Epidermal melanocyte (primary cell): ENCODE data around the gene ACOT7.

ENCODE experiments used
- DNase-seq: peaks from one replicate; pipeline ENCODE4 v3.0.0; 2011; ENCODE audit warnings: low spot score; ENCODE audit not compliant: insufficient read length

ACOT7 gene

DNA sequence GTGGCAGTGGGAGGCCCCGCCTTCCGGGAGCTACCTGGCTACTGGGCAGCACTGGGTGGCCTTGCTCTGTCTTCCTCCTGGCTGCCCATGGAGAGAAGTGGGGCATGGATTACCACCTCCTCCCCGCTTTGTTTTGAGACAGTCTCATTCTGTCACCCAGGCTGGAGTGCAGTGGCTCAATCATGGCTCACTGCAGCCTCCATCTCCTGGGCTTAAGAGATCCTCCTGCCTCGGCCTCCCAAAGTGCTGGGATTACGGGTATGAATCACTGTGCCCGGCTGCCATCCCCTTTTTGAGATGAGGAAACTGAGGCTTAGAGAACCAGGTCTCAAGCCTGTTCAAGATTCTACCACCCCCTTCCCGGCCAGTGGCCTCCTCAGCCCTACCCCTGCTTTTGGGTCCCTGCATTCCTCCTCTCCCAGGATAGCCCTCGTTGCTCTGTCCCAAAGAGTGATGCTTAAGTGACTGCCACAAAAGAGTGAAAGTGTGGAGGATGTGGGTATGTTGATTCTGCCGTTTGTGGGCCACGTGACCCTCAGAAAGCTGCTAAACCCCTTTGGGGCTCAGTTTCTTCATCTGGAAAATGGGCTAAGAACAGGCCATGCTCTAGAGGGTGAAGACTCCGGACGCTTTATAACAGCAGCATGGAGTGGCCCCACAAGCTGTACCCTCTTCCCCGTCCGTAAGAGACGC, 141.7 kb downstream of the ACOT7 start:
- DNase-seq, result no peak

DNA sequence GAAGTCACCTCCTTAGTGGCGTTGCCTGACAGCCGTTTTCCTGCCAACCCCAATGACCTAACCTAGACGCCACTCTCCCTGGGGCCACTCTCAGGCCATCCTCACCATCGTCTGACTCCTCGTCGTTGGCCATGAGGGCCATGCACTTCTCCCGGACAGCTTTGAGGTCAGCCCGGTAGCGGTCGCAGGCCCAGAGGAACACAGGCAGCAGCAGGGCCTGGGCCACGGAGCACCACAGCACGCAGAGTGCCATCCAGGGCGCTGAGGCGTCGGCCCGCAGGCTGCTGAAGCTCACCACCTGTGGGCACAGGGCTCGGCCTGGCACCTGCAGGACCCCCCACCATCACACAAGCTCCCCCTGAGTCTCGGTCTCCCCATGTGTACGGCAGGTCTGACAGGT, 142.3 kb downstream of the ACOT7 start:
- no peak for DNase-seq

DNA sequence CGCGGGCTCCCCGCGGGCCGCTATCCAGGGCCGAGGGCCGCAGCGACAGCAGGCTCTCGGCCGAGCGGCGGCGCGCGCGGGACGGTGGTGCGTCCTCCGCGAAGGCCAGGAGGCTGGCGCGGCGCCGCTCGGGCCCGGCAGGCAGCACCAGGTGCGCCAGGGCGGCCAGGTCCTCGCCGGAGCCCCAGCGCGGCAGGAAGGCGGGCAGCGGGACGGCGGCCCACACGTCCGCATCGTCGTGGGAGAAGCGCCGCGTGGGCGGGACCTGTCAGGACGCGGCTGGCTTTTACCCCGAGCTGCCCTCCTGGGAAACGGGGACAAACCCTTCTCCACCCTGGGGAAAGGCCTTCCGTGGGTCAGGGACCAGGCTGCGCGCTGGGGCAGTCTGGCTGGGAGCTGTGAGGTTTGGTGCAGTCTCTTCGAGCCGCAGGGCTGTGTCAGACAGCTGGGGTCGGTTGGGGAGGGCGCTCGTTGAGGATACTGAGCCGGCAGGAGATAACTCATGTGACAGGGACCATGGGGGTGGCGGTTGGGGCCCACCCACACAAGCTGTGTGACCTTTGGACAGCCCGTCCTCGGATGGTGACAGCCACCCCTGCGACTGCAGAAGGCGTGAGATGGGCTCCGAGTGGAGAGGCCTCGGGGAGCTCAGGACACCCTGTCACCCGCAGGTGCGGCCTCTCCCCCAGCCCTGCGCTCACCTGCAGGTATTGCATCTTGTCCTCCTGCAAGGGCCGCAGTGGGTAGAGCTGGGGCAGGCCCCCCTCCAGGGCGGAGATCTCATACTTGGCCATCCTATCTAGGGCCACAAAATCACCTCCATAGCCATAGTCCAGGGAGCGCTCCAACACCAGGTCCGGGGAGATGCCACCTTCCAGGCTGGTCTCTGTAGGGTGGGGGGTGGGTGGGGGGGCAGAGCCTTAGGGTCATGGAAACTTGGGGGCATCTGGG, 143.6 kb downstream of the ACOT7 start:
- no peak for DNase-seq

DNA sequence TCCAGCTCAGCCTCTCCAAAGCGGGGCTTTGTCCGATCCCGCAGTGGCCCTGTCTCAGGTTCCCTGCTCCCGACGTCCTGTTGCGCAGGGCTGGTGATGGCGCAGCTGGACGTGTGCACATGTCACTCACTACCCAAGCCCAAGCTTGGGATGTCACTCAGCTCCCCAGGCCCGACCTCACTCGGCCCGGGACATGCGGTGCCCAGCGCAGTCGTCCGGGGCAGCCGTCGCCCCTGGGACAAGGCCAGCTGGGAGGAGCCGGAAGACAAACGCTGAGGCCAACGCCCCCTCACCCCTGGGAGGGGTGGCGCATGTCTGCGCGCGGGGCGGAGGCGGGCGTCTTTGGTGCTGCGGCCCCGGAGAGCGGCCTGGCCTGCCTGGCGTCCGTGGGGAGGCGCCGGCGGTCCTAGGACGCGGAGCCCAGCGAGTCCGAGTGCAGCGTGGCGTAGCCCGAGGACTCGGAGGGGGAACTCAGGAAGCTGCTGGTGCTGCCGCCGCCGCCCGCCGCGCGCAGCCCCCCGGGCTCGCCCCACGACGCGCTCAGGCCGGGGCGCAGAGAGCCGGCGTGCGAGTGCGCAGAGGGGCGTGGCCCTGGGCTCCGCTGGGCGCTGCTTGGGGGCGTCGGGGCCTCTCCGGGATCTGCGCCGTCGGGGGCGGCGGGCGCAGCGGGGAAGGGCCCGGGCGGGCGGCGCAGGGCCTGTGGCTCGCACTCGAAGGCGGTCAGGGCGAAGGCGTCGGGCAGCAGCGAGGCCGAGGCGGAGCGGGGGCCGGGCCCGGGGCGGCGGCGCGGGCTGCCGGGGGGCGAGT, 144.4 kb downstream of the ACOT7 start:
- DNase-seq, result no peak

DNA sequence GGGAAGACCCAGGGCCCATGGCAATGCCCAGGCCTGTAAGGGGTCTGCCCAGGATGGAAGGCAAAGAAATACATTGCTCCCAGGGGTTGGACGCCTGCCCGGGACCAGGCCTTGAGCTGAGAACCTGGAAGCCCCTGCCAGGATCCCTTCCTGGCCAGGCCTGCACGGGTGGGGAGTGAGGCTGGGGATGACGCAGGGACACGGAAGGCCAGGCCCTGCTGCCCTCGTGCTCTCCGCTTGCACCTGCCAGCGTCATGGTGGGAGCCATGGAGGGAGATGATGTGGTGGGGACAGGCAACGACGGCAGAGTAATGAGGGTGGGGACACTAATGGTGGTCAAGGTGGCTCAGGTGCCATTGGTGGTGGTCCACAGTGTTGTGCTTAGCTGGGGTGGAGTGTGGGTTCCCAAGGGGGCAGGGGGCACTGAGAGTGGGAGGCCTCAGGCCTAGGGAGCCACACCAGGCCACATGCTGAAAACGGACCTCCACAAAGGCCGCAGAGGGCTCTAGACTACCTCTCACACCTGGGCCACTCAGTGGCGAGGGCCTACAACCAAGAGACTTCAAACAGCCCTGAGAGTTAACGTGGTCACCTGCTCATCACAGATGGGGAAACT, 145.3 kb downstream of the ACOT7 start:
- no peak for DNase-seq

DNA sequence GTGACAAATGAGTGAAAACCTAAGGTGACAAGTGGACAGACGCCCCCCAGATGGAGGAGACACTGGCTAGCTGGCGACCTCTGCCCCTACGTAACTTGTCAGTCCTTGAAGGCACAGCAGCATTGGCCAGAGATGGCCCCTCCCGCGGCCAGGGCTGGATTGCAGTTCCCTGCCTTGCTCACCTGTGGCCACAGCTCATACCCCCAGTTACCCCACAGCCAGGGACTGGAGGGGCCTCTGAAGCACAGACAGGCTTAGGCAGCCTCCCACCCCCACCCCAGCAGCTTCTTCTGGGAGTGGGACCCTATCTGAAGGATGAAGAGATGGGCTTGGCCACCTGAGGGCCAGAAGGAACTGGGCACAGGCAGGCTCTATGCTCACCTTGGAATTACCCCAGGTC, 145.9 kb downstream of the ACOT7 start:
- DNase-seq, result no peak

DNA sequence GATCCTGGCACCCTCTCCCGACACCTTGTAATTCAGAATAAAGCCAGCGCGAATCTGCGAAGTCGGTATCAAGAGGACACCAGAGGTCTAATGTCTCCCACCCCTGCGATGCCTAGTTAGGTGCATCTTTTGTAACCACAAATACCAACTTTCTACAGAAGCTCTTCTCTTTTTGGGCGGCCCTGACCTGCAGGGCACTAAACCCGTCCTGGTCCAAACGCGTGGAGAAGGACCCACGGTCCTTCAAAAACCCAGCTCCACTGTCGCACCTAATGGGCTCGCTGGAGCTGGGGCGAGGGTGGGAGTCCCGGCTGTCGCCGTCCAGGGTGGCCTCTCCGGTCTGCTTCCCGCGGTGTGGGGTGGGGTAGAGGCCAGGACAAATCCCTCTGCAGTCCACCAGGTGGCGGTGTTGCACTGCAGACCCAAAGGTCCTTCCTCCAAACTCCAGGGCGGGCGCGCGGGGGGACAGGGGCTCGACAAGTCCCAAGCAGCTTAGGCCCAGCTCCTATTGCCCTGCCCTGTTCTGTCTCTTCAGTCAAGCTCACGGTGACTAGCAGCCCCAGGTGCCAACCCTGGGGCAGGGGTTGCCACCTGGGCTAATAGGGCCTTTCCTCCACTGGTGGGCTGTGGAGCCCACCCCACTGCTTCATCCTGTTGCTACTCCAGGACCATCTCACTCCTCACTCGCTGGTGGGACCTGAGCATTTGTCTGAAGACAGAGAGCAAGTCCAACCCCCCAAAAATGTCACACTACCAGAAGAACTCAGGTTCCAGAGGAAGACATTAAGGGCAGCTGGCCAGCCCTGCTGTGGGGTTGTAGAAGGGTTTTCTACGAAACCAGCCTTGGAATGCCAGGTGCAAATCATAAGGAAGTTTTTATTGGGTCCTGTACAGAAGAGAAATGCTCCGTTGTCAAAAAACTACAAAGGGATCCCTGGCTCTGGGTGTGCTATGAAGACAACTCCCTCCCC, 146.8 kb downstream of the ACOT7 start:
- DNase-seq, result peak; percentile 97

DNA sequence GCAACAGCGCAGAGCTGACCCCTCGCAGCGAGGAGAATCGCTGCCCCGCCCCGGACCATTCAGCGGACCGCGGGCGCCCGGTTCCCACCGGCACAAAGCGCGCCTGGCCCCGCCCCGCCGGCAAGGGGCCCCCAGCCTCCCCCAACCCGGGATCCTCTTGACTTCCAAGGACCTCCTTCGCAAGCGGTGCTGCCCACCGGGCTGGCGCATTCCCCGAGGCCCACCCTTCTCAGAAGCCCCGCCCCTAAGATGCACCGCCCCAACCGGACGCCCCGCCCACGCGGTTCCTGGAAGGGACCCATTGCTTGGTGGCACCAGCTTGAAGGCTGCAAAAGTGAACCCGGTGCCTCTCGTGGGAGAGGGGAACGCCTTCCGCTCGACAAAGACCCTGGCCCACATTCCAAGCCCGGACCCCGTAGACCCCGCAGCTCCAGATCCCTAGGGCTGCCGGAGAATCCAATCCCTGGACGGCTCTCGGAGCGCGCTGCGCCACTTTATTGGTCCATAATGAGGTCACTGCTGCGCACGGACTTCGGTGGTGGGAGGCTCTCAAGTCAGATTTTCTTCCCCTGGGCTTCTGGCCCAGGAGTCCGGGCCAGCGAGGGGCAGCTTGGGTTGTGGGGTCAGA, 147.6 kb downstream of the ACOT7 start:
- no peak for DNase-seq

DNA sequence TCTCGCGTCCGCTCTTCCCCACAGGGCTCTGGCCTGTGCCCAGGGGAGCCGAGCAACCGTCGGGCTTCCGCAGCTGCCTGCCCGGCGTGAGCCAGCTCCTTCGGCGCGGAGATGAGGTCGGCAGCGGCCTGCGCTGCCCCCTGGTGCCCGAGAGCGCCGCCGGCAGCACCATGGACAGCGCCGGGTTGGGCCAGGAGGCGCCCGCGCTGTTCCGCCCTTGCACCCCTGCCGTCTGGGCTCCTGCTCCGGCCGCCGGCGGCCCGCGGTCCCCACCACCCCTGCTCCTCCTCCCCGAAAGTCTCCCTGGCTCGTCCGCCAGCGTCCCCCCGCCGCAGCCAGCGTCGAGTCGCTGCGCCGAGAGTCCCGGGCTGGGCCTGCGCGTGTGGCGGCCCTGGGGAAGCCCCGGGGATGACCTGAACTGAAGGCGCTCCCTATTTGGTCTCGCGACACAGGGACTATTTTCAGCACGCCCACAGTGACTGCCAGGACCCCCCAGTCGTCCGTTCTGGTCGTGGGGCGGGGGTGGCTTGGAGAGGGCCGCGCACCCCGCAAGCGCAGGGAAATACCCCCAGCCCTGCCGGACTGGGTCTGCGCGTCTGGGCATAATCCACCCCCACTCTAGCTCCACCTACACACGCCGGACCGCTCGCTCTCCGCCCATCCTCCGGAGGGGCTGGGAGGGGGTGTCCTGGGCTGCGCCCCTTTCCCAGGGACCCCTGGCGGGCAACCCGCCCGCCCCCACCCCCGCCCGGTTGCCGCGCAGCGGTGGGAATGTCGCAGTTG, 148.3 kb downstream of the ACOT7 start:
- peak; percentile 90 for DNase-seq

DNA sequence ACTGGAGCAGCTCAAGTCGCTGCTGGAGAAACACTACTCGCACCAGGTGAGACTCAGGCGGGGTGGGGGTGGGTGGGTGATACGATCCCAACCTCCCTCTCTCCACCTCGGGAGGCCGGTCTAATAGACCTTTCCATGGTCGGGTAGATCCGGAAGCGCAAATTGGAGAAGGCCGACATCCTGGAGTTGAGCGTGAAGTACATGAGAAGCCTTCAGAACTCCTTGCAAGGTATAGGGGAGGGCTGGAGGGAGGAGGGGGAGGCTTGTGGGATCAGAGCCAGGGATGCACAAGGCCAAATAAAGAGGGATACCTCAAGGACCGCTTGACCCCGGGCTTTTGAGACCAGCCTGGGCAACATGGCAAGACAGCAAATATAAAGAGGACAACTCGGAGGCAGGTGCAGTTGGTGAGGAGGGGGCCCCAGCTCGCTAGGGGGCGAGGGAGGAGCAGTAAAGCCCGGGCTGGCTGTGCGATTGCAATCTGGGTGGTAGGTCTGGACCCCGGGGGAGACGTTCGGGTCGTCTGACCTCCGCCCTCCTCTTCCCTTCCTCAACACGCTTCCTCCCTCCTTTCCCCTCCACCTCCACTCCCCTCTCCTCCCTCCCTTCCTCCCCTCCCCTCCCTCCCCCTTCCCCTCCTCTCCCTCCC, 149.0 kb downstream of the ACOT7 start:
- no peak for DNase-seq

DNA sequence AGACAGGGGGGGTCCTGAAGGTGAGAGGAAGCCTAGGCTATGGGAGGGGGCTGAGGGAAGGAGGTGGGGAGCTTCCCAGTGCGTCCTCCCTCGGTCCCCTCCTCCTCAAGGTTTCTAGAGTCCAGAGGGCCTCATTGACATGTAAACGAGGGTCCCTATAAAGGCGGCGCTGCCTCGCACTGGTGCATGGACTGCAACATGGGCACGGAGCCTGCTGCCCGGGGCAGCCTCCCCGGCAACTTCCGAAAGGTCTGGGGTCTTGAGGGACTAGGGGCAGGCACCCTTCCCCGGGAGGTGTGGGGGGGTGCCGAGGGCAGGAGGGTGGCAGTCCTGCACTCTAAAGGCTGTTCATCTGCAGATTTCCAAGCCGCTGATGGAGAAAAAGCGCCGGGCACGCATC, 149.6 kb downstream of the ACOT7 start, which contains the start of gene HES3:
Gene HES3 (plus strand): TSS at position 187 of the 400 bp plus-strand sequence. CDS start 187 bp downstream, at position 374.
- peak; percentile 10 for DNase-seq

DNA sequence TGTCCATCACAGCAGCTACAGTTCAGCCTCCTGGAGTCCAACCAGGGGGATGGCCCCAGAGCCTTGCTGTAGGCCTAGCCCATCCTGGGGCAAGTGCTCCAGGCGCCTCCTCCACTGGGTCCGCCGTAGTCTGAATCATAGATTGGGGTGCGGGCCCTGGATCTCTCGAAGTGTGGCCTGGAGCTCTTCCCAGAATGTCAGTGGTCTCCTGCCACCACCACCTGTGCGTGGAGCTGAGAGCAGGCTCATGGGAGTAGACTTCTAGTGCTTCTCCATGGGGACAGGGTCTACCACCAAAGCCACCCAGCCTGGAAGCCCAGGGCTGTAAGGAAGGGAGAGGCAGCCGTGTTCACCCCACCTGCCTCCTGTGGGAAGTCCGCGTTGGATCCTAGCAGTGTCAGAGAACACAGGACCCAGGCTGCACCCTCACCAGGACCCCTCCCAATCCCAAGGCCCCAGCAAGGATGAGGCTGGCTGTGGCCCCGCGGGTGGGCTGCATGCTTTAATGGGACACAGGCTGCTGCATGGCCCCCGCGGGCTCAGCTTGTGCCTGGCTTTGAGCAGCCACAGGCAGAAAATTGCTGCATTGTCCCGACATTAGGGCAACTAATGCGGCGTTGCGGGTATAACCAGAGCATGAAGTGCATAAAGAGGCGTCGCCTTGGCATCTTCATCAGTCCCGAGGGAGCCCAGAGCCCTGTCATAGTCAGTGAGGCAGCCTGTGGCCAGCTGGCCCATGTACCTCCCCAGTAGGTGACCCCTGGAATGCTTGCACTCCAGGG, 150.3 kb downstream of the ACOT7 start:
- DNase-seq, result peak; percentile 10

DNA sequence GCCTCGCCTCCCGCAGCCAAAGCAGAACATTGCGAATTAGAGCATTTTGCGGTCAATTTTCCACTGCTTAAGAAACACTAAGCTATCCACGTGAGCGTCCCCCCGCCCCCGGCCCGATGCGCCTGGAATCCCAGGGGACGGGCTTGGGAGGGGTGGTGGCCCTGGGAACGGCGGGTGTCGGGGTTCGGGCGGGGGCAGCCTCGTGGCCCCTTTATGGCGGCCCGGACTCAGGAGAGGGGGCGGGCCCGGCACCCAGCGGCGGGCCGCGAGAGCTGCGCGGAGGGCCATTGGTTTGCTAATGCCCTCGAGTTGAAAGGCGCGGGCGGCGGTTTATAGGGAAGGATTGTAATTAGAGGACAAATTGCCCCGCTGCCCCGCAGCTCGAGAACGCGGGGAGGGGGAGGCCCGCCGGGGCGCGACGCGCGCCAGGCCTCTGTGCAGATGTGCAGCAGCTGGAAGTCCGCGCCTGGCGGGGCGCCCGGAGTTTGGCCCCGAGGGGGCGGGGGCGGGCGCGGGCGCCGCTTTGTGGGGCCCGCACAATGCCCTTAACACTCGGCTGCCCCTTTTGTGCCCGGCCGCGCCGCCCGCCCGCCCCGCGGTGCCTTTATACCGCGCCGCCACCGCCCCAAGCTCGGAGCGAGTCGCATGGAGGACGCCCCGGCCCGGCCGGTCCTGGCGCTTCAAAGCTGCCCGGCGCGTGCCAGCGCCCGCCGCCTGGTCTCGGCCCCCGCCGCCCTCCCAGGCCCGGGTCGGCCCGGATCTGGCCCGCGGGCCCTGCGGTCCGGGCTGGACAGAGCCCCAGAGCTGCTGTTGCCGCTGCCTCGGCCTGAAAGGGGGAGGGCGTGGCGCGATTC, 151.5 kb downstream of the ACOT7 start:
- DNase-seq, result peak; percentile 20

DNA sequence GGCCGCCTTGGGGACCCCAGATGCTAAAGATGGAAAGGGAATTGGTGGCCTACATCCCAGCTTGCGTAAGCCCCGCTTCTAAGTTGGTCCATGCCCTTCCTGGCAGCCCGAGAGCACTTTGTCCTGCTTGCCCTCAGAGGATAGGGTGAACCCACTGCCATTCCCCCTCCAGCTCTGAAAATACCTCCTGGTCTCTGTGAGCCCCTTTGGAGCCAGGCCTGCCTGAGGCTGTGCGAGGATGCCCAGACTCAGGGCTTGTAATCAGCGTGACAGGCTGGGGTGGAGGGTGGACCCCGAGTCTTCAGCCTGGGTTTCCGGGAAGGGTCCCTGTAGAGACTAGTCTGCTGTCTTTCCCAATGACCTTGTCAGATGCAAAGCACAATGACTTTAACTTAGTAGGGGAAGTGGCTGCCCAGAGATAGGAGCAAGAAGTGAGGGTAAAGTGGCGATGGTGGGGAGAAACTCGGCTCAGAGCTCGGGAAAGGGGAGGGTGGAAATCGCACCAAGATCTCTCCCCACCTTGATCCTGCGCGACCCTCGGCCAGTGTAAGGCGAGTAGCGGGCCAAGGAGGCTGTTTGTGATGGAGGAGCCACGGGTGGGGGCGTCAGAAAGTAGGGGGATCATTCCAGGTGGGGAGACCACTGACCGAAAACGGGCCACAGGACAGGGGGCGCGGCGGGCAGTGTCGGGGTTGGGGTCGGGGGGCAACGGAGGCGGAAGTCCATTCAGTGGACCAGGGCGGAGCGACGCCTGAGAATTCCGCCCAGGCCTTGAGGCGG, 152.3 kb downstream of the ACOT7 start:
- DNase-seq, result peak; percentile 12

DNA sequence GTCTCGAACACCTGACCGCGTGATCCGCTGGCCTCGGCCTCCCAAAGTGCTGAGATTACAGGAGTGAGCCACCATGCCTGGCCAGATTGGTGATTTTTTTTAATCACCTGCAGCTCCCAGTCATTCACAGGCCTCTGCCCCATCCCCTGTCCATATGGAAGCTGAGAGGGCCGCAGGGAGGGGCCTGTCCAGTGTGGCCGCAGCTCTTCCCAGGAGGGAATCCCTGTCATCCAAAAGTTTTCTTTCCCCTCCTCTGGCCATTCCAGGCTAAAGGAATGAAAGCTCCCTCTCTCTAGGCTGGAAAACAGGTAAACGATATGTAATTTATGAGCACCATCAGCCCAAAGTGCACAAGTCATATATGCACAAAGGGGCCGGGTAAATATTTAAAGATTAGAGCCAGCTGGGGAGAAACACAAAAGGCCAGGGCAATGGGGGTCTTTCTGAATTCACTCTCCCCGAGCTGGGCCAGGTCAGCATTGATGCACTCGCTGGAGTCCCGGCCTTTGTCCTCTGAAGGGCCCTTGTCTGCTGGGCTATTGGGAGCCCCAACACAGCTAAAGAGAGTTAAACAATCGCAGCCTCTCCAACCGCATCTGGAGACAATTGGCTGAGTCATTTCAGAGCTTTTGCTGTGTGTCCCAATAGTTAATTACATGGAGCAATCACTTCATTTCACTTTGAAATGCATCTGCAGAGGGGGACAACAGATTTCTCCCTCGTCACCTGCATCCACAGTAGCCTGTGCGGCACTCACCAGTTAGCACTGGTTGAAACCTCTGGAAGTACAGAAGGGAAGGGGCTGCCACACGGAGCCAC, 153.4 kb downstream of the ACOT7 start:
- no peak for DNase-seq
